ENCODE measurements around the gene TMCO1.
"Not testable (repeated sequence)": the region's sequence is repeated elsewhere in the genome, so short reads cannot be mapped to it uniquely, and the experiment has no call there.

The TMCO1 gene

GRCh38 chr1:165686121-165686970, 82.3 kb downstream of the TMCO1 start:
- no peak for DNase-seq (ENCODE audit: low read depth)

- DNase-seq (ENCODE audit: low read depth) = peak; percentile 46
These were observed 84.7 kb downstream of the TMCO1 start for GRCh38 chr1:165683848-165684485.

GRCh38 chr1:165680773-165681172, 87.9 kb downstream of the TMCO1 start:
- not testable (repeated sequence) for DNase-seq (ENCODE audit: low read depth)

GRCh38 chr1:165680303-165680702, 88.4 kb downstream of the TMCO1 start:
- DNase-seq (ENCODE audit: low read depth) = no peak

GRCh38 chr1:165679282-165680036, 89.2 kb downstream of the TMCO1 start:
- no peak for DNase-seq (ENCODE audit: low read depth)

GRCh38 chr1:165678509-165678908, 90.2 kb downstream of the TMCO1 start:
- DNase-seq (ENCODE audit: low read depth) = no peak

All from iris pigment epithelial cell (primary cell).